Islet precursor cell (in vitro differentiated cells): Measurements from ENCODE around the gene TRANK1.
"Not testable (repeated sequence)": the region's sequence is repeated elsewhere in the genome, so short reads cannot be mapped to it uniquely, and the experiment has no call there.

Experiments used
- DNase-seq: peaks from one replicate; pipeline ENCODE4 v3.0.0-alpha.2; 2018

The TRANK1 gene

DNA sequence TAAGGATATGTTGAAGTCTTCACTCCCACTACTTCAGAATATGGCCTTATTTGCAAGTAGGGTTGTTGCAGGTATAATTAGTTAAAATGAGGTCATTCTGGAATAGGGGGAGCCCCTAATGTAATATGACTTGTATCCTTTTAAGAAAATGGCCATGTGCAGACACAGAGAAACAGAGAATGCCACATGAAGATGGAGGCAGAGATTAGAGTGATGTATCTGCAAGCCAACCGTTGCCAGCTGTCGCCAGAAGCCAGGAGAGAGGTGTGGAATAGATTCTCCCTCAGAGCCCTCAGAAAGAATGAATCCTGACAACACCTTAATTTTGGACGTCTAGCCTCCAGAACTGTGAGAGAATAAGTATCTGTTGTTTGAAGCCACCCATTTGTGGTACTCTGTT lies 11.3 kb upstream of the TRANK1 start:
- DNase-seq = no peak

DNA sequence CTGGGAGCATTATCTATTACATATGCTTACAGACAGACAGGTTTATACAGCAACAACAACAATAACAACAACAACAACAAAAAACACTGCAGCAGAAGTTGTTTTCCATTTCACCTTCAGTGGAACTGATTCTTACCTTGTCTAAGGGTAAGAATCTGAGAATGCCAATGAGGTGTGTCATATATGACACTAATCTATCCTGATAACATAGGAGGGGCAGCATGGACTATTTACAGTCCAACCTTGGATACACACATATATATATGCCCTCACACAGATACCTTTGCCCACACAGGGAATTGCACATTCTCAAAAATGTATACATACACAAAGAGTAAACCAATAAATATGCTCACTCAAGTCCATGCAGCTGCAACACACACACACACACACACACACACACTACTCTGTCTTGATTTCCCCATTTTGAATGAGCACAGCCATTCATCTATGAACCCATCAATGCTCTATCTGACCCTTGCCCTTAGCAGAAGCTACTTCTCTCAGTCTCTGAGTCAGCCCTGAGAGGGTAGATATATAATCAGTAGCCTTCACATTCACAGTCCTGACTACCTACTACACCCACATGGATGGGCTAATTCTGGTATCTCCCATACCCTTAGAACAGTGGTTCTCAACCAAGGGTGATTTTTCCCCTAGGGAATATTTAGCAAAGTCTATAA lies 9.7 kb upstream of the TRANK1 start:
- peak; percentile 13 for DNase-seq

DNA sequence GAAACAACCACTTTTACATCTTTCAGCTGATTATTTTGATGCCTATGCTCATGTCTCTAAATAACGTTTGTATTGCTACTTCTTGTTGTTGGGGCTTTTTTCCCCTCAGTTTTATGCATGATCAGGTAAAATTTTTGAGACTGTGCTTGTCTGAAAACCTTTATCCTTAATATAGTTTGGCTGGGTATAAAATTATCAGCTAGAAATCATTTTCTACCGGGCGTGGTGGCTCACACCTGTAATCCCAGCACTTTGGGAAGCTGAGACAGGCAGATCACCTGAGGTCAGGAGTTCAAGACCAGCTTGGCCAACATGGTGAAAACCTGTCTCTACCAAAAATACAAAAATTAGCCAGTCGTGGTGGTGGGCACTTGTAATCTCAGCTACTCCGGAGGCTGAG lies 3.0 kb upstream of the TRANK1 start:
- DNase-seq = not testable (repeated sequence)

DNA sequence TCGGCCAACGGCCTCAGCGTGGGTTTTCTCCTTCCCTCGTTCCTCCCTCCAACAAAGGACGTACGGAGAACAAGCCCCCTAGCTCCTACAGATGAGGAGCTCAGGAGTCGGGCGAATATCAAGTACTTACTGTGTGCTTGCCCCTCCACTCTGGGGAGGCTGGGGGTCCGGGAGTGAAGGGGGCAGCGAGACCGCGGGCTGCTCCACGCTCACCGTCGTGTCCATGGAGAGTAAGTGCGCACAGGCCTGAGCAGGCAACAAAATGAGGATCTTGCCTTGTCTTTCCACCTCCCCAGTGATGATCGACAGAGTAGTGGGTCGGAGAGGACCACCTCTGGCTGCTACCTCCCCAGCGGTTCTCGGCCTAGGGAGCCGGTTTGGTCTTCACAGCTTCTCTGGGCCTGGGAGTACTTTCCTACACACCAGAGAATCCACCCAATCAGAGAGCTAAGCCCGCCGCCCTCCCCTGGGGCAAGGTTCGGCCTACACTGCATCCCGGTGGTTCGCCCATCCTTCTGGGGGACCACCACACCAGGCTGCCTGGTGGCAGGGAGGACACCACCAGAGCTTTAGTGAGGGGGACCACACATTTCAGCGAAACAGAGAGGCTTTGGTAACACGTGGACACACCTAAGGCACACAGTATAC lies 603 bp upstream of the TRANK1 start:
- no peak for DNase-seq

DNA sequence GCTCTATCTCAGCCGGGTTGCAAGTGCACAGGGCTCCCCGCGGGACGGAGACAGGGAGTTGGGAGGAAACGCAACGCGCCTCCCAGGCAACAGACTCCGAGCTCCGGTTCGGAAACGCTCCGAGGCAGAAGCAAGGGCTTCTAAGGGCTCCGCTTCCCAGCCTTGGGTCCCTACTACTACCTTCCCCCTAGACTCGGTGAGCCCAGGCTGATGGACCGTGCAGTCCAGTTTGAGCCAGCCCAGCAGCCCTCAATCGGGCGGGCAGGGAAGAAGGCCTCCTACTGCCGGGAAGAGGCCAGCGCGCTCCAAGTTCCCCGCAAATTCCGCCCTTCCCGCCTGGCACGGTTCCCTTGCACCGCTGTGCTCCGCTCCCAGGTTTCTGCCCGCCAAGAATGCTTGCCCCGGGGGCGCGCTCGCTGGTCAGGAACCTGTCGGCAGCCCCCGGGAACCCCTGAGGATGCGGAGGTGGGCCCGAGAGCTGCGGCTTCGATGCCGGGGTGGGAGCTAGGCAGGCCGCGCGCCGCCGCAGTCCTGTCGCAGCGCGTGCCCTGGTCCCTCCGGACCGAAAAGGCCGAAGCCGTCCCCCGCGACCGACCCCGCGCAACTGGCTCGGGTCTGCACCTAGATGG lies 728 bp downstream of the TRANK1 start:
- peak; percentile 77 for DNase-seq

DNA sequence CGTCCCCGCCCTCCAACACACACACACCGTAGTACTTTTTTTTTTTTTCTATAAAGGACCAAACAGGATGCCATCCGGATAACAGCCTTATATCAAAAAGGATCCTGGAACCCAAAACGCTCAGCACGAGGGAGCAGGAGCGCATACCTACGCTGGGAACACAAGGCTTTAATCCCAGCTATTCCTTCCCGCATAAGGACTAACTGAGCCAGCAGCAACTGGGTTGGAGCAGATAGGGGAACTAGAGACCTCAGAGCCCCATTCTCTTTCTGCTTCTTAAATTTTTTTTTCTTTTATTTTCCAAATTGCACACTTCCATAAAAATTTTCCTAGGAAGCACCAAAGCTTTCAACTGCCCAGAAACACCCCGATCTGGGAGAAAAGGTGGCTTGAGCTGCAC lies 1.3 kb downstream of the TRANK1 start:
- DNase-seq = no peak

DNA sequence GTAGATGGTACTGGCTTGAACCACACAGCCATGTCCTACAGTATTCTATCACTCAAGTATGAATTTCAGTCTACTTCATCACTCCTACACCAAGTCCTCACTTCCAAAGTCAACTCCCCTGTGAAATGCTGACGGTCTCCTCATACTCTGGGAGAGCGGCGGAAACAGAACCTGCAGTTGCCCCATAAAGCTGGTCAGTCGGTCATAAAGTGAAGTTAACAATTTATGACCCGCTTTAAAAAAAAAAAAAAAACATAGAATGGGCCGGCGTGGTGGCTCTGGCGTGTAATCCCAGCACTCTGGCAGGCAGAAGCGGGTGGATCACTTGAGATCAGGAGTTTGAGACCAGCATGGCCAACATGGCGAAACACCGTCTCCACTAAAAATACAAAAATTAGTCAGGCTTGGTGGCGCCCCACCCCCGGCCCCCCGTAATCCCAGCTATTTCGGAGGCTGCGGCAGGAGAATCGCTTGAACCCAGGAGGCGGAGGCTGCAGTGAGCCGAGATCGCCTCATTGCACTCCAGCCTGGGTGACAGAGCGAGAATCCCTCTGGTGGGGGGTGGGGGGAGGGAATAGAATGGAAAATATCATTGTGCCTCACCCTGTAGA lies 2.1 kb downstream of the TRANK1 start:
- DNase-seq = no peak

DNA sequence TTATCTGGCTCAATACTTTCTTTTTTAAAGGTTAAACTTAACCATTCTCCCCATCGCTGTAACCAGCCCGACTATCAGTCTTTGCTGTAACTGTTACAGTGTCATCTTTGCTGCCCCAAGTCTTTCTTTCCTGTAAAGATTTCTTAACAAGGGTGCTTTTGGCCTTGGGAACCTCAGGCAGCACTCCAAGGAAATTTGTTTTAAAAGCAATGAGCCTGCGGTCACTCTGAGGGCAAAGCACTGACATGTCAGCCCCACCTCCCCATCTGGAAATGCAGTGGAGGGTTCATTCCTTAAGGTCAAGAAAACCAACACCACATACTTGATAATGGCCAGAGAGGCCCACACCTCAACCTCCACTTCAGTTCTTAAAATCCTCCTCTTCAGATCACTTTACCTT lies 3.2 kb downstream of the TRANK1 start:
- peak; percentile 35 for DNase-seq

DNA sequence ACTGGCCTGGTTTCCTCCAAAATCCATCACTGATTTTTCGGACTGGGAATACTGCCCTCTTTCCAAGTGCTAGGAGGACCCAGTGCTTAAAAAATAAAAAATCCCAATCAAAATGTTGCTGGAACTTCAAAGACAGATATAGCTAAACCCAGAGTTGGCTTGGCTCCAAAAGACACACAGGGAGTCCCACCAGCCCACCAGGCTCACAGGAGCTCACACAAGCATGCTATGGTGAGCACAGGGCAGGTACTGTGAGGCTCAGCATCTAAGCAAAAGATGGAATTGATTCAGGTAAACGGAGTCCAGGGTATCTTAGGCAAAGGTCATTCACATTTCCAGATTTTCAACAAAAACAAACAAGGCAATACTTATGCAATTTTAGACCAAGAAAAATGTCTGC lies 3.7 kb downstream of the TRANK1 start:
- DNase-seq = no peak

DNA sequence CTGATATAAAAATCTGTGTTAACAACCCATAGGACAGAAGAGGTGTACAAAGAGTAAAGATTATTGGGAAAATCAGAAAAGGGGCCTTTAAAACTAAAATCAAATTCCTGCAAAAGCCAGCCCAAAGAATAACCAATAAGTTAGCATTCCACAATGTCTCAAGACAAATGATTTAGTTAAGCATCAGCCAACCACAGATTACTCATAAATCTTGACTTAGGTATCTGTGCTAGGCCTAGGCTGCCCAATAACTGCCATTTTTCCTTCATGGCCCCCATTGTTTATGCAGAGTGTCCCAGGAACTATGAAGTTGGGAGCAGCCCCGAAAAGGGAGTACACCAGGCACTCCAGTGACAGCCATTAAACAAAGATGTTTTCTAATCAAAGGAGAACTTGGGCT lies 7.4 kb downstream of the TRANK1 start:
- DNase-seq = no peak

DNA sequence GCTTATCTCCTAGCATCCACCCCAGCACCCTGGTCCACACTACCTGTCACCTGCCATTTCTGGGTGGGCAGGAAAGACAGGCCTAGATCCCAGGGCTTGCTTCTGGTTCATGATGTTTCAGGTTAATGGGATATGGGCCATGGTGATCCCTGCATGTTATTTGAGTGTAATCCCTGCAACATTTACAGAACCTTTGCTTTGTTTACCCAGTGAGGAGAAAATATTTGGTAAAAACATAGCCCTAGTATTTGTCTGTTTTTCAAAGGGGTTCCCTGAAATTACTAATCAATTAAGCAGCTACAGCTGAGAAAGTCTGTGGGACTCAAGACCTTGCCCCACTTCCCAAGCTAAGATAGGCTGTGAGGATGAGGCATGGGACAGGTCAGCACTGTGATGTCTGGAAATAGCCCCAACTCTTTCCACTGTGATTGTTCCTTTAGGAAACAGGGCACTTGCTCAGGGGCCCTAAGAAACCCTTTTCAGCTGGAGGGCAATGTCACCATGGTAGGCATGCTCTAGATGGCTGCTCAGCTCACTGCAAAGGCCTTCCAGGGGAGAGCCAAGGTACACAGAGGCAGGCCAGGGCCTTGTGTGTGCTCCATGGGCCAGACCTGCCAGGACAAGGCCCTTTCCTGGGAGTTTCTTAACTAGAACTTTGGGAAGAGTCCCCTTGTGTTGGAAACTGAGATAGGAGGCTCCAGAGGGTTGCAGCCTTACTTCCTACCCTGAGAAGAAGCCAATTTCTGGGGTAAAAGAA lies 11.1 kb downstream of the TRANK1 start:
- DNase-seq = no peak

DNA sequence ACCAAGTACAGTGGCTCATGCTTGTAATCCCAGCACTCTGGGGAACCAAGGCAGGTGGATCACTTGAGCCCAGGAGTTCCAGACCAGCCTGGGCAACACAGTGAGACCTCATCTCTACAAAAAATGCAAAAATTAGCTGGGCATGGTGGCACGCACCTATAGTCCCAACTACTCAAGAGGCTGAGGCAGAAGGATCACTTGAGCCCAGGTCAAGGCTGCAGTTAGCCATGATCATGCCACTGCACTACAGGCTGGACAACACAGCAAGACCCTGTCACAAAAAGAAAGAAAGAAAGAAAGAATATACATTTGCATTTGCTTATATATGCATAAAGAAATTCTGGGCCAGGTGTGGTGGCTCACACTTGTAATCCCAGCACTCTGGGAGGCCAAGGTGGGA lies 13.4 kb downstream of the TRANK1 start:
- DNase-seq = peak; percentile 4

DNA sequence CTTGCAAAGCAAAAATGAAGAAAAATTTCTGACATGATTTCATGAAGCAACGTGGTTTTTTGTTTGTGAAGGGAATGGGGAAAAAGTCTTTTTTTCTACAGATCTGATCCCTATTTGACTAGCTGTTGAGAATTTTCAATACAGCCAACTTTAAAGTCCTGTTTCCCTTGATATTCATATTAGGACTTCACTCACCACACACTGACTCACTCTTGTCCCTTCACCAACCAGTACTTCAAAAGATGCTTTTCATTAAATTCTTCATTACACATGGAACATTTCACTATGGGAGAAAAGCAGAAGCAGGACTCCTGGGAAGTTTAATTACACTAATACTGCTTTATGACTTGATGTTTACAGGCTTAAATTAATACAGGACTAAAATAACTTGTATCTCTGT lies 16.6 kb downstream of the TRANK1 start:
- DNase-seq = no peak

DNA sequence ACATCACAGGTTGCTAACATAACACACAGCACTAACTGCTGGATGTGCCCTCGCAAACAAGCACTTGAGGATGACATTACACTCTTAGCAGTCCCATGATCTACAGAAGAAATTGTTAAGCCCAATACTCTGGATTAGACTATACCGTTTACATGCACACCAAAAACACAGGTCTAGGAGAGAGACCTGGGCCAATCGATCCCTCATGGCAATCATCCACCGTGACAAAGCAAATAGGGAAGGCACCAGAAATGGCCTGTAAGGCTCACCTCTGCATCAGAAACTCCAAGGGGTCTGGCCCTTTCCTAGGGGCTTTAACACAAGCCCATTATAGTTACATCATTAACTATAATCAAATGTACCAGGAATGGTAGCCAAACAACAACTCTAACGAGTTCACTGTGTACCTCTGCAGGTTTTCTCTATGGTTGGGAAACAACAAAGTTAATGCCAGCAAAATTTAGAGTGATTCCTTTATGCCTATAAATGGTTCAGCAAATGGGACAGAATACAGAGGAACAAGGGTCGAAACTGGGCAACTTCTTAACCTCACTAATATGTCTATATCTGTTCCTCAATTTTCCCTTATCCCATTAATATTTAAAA lies 18.5 kb downstream of the TRANK1 start:
- DNase-seq = peak; percentile 12

DNA sequence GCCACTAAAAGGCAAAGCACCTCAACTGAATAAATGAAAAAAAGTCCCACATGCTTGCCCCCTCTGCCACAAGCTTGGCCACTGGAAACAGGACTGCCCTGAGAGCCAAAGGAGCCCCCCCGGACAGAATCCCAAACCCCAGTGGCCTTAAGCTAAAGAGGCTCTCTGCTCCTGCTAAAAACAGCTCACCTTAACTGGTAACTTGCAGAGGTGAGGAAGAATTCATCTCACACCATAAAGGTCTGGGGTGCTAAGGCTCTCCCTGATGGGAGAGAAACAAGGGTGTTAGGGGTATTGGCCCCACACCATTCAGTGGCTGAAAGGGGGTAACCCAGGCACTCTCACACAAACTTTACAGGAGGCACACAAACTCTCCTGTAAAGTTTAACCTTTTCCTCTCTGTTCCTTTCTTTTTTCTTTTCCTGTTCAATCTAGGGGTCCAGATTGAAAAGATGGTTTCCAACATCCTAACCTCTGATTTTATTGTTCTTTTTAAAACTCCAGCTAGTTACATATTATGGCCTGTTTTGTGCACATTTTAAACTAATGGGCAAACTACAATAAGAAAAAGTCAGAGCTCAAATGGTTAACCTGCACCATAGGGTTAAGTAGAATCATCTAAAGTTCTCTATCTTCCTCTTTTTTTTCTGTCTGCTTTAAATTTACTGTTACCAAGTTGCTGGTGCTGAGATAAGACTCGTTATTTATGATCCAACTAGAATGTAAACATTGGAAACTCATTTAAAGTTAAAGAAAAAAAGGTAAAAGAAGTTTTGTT lies 19.9 kb downstream of the TRANK1 start:
- no peak for DNase-seq

DNA sequence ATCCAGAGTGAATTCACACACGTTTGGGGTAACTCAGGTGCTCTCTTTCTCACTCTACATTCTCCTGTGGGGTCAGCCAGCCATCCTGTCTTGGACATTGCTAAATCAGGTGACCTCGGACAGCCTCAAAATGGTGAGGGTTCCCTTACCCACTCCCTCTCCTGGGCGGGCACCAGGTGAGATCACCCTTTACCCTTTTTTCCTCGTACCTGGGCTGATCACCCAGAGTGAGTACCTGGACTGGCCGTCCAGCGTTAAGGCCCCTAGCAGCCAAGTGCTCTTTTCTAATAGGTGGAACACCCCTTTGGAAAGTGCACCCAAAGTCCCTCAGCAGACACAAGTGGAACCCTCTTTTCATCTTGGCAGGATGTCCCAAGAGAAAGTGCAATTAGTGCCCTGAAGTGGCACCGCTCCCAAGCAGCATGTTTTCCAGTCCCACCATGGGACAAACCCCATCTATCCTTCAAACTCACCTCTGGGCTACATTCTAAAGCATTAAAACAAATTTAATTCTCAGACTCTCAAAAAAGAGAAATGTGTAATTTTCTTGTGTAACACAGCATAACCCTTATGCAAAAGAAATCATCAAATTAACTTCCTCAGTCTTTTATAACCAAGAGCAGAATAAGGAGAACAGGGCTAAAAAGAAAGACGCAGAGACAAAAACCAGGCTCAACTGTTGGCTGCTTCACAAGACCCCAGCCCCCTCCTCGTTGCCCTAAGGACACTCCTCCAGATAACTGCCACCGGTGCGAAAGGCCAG lies 20.7 kb downstream of the TRANK1 start:
- DNase-seq = peak; percentile 15

DNA sequence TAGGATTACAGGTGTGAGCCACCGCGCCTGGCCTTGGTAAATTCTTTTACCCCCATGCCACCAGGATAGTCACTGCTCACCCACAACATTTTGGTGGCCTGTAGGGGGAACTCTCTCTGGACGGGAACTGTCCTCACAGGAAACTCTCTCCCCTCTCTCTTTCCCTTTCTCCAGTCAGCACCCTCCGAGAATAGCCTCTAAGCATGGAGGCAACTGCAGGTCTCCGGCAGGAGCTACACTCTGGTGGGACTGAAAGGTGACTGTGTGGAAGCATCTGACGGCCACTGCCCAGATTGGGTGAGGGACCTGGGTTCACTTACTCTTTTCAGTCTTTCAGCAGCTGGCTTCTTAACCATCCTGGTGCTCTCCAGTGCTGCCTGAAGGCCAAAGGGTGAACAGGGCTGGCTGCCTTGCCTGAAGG lies 21.3 kb downstream of the TRANK1 start:
- no peak for DNase-seq

DNA sequence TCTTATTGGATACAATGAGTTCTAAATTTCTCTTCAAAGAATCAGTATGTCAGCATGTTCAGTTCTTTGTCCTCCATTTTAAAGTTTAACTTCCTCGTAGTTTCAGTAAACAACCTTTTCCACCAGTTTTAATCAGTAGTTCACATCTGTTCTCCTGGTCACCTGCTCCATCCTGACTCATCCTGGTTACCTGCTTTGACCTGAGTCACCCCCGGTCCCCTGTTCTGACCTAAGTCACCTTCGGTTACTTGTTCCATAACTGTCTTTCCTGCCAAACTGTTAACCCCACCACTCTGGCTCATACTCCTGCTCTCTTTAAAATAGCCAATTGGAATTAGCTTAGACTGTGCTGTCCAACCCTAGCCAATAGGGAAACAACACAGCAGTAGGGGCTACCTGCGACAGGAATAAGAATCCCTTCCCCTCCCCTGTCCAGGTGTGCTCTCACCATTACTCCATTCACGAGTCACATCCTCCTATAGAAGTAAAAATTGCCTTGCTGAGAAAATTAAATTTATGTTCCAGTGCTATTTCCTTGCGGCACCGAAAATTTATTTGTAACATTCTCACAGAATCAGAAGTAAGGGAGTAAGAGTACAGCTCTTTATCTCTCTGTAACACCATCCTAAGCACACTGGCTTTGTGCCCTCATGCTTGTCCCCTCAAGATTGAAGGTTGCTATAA lies 23.8 kb downstream of the TRANK1 start:
- DNase-seq = no peak

DNA sequence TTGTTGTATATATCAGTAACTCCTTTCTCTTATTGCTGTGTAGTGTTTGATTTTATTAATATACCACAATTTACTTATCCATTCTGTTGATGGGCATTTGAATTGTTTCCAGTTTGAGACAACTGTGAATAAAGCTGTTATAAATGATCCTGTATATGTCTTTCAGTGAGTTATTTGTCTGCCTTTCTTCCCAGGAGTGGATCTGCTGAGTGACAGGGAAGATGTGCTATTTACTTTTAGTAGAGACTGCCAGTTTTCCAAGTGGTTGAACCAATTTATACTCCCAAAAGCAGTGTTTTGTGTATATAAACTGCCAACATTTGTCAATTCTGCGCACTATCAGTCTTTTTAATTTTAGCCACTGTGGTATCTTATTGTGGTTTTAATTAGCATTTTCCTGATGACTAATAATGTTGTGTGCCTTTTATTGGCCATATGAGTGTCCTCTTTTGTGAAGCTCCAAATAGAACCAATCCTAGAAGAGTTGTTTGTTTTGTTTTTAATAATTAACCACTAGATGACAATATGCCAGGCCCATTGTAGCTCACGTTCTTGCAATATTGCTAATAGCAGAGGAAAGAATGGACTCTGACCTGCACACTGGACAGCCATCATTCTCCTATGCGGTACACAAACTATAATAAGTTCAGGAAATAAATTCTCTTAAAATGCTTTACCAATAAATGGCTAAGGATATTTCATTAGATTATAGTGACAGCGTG lies 25.3 kb downstream of the TRANK1 start:
- DNase-seq = no peak

DNA sequence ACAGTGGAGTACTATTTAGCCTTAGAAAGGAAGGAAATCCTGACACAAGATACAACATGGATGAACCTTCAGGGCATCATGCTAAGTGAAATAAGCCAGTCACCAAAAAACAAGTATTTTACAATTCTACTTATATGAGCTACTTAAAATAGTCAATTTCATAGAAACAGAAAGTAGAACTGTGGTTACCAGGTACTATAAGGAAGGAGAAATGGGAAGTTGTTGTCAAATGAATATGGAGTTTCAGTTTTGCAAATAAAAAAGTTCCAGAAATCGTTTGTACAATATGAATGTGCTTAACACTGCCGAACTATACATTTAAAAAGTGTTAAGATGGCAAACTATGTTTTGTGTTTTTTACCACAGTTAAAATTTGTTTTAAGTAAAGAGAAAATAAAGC lies 26.8 kb downstream of the TRANK1 start:
- no peak for DNase-seq
